C4-2B (cell line): ENCODE results near the gene TRIM52.

Experiments used
- CTCF ChIP-seq: fragments of 450-650 bp; conservative IDR thresholded peaks from 2 replicates; pipeline ENCODE4 v1.5.1; 2017; ENCODE audit warnings: mild to moderate bottlenecking
- ZFX ChIP-seq: fragments of 450-650 bp; IDR thresholded peaks from 2 replicates; pipeline ENCODE4 v1.6.1; 2017

GRCh38 chr5:181212934-181213333 lies 48.0 kb downstream of the TRIM52 start:
- no peak for TF ChIP-seq CTCF
- TF ChIP-seq ZFX = no peak
